Erythroblast (primary cell): ENCODE measurements around the gene JPH2.

Experiments
- DNase-seq, 2 experiments: peaks; one replicate each; lab custom pipeline; 2025; lab: John Stamatoyannopoulos, UW
- GATA1 ChIP-seq: IDR thresholded peaks from 2 replicates; pipeline ENCODE4 v1.6.1; 2011; ENCODE audit warnings: low read depth, mild to moderate bottlenecking, control low read depth, low read length, moderate library complexity
- POLR2A ChIP-seq: IDR thresholded peaks from 2 replicates; pipeline ENCODE4 v1.6.1; 2011; ENCODE audit warnings: mild to moderate bottlenecking, low read length

Gene JPH2

DNA sequence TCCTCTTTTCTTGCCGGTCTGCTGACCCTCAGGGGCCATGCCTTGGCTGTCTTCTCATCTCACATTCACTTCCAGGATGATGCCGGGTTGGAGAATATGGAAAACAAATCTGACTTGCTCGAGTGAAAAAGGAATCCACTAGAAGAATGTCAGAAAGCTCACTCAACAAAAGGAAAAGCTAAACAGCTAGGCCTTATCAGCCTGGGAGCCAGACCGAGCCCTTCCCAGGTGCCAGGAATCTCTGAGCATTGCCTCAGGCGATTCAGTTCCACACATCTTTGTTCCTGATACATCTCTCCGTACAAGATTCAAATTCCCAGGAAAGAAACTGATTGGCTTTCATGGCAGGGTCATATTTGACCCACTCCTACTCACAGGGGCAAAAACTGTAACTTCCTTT, 32.8 kb upstream of the JPH2 start:
- TF ChIP-seq POLR2A: no peak
- TF ChIP-seq GATA1: no peak
- DNase-seq: no peak

DNA sequence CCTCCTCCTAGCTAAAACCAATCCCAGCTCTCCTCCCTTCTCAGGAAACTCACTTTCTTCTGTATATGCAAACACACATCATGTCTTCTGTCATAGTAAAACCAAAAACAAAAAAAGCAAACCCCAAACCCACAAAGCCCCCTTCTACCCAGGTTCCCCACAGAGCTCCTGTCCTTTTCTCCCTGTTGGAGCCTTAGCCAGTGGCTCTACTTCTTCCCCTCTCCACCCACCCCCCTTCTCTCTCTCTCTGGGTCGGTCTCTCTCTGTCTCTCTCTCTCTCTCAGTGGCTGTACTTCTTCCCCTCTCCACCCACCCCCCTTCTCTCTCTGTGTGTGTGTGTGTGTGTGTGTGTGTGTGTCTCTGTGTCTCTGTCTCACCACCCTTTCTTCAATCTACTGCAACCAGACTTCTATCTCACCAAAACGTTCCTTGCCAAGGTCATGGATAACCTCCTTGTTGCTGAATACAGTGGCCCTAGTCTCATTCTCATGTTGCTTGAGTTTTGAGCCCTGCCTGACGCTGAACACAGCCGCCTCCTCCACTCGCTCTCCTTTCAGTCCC, 32.3 kb upstream of the JPH2 start:
- TF ChIP-seq POLR2A: no peak
- TF ChIP-seq GATA1: no peak
- DNase-seq: peak; percentile 60 to 89

DNA sequence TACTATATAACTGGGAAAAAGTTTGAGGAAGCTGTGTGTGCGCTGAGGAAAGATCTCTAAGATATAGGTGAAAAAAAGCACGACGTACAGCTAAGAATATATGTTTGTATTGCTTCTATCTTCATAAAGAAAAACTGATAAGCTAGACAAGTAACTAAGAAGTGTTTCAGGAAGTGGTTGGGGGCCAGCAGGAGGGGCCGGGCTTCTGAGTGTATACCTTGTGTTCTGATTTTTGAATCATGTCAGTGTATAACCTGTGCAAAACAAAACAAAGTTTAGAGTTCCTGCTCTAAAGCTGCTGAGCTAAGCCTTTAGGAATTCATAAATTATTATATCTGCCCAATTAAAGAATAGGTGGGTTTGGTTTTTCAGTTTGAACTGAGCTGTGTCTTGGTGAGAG, 31.5 kb upstream of the JPH2 start:
- no peak for TF ChIP-seq GATA1
- no peak for TF ChIP-seq POLR2A

DNA sequence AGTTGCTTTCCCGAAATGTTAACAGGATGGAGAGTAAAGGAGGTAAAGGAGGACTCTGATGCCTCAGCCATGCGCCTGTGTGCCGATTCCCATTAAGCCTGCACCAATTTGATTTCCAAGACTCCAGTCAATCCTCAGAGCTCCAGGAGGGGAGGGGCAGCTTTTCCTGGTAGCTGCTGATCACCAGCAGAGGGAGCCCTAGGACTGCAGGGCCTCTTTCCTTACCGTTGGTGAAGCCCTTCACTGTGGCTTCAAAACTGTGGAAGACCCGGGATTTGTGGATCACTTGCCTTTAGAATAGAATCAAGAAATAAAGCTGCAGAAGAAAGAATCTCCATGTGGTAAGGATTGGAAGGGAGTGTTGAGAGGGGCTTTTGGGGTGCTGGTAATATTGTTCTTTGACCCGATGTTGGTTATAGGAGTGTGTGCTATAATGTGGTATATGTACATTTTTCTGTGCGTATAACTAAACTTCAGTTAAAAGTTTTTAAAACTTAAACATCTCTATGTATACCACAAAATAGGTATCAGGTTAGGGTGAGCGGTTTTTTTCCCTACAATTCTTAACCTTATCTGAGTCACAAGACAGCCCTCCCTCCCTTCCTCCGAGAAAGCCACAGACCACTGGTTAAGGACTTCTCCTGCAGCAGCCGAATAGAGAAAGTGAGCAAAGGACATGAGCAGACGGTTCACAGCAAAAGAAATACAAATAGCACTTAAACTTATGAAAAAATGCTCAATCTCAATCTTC, 30.5 kb upstream of the JPH2 start:
- peak; percentile 79 to 90 for DNase-seq
- no peak for TF ChIP-seq GATA1
- TF ChIP-seq POLR2A: no peak

More for the DNA sequence above, 31.5 kb upstream of the JPH2 start:
- DNase-seq: no peak

DNA sequence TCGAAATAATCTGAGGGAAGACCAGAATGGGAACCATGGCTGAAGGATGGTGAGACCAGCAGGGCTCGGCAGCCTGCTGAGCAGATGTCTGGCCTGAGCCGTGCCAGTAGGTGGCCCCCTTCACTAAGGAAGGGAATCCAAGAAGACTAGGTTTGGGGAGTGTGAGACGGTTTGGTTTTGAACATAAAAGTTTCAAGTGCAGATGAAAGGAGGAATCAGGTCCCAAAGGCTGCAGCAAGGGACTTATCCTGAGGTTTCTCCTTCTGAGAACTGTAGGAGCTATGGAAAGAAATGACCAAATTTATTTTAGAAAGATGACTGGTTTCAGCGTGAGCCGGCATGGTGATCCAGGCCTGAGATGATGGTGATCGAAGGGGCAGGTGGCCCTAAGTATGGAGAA, 28.1 kb upstream of the JPH2 start:
- TF ChIP-seq POLR2A (no peak), GATA1 (no peak)
- peak; percentile 78 to 83 for DNase-seq

DNA sequence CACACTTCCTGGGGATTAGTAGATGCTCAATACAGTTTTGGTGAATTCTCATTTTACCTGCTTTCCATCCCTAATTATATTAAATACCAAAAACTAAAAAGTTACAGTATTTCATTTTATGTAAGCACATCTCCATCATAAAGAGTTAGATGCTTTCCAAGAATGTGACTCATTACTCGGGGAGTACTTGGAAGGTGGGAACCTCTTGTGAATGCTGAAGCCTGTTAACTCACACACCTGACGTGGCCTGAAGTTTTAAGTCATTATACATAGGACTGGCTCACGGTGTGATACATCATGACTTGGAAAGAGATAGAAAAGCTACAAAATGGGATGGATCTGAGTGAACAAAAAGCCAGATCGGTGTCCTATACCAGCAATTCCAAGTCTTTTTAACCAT, 25.8 kb upstream of the JPH2 start:
- TF ChIP-seq POLR2A (no peak), GATA1 (no peak)
- DNase-seq: no peak

DNA sequence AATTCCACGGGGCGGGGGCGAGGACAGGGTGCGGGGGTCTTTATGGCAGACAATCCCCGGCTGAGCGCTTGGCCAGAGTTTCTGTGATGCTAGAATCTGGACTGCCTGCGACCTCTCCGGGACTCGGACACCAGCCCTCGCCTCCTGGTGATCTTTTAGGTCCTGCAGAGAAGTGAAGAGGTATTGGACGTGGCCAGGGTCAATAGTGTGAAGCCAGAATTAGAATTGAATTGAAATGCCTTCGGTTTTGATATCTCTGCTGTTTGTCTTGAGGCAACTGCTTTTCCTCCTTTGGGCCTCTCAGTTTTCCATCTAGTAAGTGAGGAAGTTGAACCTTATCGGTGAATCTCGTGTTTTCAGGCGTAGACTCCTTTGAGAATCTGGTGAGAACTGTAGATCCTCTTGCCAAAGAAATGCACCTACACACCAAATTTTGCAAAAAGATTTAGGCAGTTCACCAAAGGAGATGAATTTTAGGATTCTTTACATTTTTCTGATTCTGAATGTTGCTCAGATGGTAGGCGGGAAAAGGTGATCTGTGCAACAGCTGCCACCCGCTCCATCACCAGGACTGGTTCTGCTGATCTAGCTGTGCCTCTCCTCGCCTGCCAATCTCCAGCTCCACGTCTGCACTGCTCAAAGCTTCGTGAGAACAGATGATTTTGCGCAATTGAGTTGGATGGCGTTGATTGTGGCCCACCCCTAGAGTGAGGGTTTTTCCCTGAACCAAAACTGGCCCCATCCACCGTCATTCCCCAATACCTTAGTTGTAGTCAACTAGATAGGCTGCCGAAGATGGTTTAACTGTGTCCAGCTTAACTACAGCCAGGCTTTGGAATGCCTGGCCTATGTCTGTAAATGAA, 24.4 kb upstream of the JPH2 start:
- TF ChIP-seq POLR2A (peak; percentile 65), GATA1 (no peak)
- DNase-seq: peak; percentile 67 to 82

DNA sequence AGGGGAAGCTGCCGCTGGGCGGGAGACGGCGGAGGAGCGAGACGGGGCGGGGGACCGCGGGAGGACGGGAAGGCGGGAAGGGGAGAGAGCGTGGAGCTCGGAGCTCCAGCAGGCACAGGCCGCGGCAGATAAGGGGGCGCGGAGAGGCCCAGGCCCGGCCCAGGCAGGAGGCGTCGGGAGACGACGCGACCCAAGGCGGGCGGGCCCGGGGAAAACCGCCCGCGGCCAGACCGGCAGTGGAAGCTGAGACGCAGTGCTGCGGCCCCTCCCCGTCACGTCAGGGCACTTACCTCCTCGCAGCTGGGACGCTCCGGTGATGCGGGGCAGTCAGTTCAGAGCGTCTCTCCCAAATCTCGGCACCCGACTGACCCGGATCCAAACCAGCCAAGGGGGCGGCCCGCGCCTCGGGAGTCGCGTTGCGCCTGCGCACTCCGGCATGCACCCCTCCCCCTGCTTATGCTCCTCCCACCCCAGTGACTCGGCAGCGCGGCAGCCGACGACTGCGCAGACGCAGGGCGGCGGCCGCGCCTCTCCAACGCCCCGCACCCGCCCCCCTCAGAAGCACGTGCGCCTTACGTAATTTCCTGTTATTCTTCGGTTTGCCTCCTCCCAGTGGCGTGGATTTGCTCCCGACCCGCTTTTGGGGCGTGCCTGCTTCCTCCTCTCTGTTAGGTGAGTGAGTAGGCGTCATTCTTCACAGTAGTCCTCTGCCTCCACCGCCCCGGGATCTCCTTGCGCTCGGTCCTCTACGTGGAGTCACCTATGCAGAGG, 23.6 kb upstream of the JPH2 start, which contains the start of gene OSER1:
Gene OSER1 (minus strand): TSS at position 366 of the 771 bp plus-strand sequence. CDS start 3,814 bp downstream, outside the sequence.
- TF ChIP-seq GATA1 (no peak), POLR2A (peak; percentile 94)
- peak; percentile 98 to 99 for DNase-seq

DNA sequence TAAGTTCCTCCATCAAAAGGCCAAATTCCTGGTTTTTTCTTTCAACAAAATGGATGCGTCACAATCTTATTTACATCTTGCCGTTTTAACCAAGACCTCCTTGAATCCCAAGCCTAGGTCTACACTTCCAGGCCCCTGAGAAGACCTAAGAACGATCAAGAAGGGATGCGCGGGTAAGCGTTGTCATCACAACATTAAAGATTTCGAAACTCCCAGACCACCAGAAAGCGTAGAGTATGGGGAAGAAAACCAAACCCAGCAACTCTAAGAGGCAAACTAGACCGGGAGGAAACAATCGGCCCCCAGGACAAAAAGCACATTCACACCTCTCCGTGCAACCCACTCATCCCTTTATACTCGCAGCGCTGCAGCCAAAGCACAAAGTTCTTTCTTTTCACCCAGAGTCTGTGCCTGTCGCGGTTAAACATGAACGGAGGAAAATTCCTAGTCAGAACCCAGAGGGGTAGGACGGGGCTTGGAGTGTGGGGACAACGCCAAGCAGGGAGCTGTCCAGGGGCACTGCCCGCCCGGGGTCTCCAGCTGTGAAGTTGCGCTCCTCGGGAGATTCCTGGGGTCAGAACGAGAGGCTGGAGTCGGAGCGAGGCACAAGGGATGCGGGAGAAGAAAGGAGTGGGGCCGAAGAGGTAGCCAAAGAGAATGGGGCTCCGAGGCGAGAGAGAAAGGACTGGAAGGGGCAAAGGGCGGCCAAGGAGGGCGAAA, 22.9 kb upstream of the JPH2 start:
- DNase-seq: peak; percentile 49 to 72
- TF ChIP-seq GATA1: no peak
- TF ChIP-seq POLR2A: no peak

DNA sequence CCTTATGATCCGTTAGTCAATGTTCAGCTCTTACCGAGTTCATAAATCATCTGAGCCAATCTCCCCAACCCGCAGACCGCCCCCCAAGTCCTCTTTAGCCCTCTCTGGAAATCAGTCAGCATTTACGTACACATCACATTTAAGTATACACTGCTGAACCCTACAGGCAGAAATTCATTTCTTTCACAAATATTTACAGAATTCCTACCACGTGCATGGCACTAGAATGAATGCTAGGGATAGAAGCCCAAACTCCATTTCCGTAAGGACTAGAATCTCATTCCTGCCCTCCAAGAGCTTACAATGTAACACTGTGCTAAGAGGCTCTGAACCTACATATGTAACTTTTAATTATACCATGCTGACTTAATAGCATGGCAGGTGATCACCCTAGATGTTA, 21.8 kb upstream of the JPH2 start:
- DNase-seq: peak; percentile 11 to 51
- TF ChIP-seq GATA1 (no peak), POLR2A (no peak)

DNA sequence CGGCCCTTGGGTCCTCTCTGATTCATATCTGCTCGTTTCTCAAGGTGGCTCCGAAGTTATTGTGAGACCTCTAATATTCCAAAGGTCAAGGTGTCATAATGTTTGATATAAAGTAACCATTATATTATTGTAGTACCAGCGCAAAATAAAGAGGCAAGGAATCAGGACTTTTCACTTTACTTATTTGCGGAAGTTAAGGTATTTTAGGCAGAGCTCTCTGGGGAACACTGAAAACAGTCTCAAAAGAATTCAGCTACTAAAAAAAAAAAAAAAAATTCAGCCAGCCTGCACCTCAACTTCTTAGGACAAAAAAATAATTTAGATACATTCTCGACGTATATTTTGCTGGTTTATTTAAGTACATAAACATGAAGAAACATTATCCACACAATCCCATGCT, 21.2 kb upstream of the JPH2 start:
- no peak for TF ChIP-seq GATA1
- TF ChIP-seq POLR2A: no peak
- no peak for DNase-seq

DNA sequence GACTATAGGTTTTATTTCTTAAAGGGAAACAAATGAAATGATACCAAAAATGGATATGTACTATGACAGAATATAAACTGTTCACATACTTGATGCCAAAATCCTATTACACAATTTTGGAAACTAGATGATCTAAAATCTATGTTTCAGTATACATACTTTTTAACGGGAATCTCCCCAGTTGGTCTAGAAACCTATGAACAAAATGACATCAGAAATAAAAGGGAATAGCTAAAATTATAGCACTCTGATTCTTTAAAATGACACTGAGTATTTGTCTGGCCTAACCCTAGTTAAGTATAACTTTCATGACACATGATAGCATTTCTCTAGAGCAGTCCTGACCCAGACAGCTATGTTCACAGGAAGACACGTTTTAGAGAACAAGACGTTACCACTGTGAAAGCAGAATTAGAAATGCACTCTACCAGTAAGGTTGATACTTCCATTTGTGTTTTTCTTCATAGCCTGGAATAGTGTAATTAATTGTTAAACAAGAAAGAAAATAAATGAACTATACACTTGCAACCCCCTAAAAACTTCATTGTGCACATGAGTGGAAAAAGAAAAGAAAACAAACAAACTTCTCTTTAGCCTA, 20.2 kb upstream of the JPH2 start:
- TF ChIP-seq POLR2A (no peak), GATA1 (no peak)
- DNase-seq: no peak

DNA sequence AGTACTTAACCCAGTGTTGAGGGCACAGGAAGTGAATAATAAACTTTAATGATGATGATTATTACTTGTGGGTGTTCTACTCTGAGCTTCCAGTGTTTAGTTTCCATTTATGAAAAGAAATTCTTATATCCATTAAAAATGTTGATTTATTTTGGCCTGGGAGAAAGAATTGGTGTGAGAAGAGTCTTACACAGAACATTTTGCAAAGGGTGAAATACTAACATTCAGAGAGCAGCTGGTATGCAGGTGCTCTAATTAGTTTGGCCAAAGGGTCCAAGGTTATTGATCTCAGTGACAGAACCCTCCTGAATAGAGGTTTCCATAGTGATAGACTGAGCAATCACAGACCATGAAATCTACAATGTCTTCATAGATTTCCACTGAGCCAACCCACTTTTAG, 19.1 kb upstream of the JPH2 start:
- no peak for TF ChIP-seq GATA1

More for the DNA sequence above, 19.1 kb upstream of the JPH2 start:
- DNase-seq: no peak
